Choroid plexus epithelial cell (primary cell): ENCODE measurements around the gene TPSG1.

Experiments used
- DNase-seq: peaks from one replicate; pipeline ENCODE4 v3.0.0-alpha.2; 2010; ENCODE audit warnings: low read depth
- H3K4me3 ChIP-seq: 2 replicates; pipeline ENCODE4 v1.5.1; 2011; ENCODE audit warnings: low read depth, mild to moderate bottlenecking, control low read depth, low read length, moderate library complexity
- CTCF ChIP-seq: conservative IDR thresholded peaks from 2 replicates; pipeline ENCODE4 v1.5.1; 2011; ENCODE audit warnings: low read depth, mild to moderate bottlenecking, control low read depth, inconsistent platforms, low read length, moderate library complexity

Gene TPSG1

GRCh38 chr16:1265090-1265630 lies 40.1 kb upstream of the TPSG1 start:
- TF ChIP-seq CTCF = no peak
- H3K4me3 ChIP-seq = no peak overlapping the region
- no peak for DNase-seq

GRCh38 chr16:1264345-1265089 lies 39.4 kb upstream of the TPSG1 start:
- TF ChIP-seq CTCF = no peak
- no peak for DNase-seq
- no peak overlapping the region for H3K4me3 ChIP-seq

GRCh38 chr16:1263591-1264344 lies 38.7 kb upstream of the TPSG1 start:
- H3K4me3 ChIP-seq = no peak overlapping the region
- no peak for TF ChIP-seq CTCF
- no peak for DNase-seq

- no peak for TF ChIP-seq CTCF
- no peak overlapping the region for H3K4me3 ChIP-seq
- DNase-seq = no peak
Measured at GRCh38 chr16:1262846-1263221, 37.8 kb upstream of the TPSG1 start.

- H3K4me3 ChIP-seq = no peak overlapping the region
- TF ChIP-seq CTCF = no peak
- no peak for DNase-seq
Measured at GRCh38 chr16:1262210-1262845, 37.3 kb upstream of the TPSG1 start.

- no peak for DNase-seq
- no peak overlapping the region for H3K4me3 ChIP-seq
- no peak for TF ChIP-seq CTCF
Measured at GRCh38 chr16:1261131-1261892, 36.2 kb upstream of the TPSG1 start.
